H1 (cell line): Measurements from ENCODE around the gene LGALS1. TPM values are rescaled to one million over a fixed set of nuclear protein-coding genes. Genes with fewer than 3 reads are reported as not detected.

Experiments
- CTCF ChIA-PET: fragments of 300-600 bp; sonication (Branson Sonifier 250); formaldehyde crosslinking; loops from one replicate; lab custom pipeline; 2021; ENCODE audit not compliant: partially characterized antibody; lab: Charles Lee
- POLR2A ChIA-PET: fragments of 300-600 bp; sonication (Branson Sonifier 250); formaldehyde crosslinking; loops from one replicate; lab custom pipeline; 2021; ENCODE audit warnings: inconsistent platforms; ENCODE audit not compliant: partially characterized antibody; lab: Charles Lee
- DNase-seq, 2 experiments: peaks; one replicate each; pipeline versions ENCODE4 v3.0.0 to v3.0.0-alpha.2; 2010 to 2022; ENCODE audit warnings: low spot score in 2 of 2, low read depth in 1 of 2, mixed read lengths in 1 of 2
- FAIRE-seq: peaks from 2 replicates; lab custom pipeline; 2011; peaks lifted over from hg19 to GRCh38; lab: Jason Lieb, UNC
- H2AFZ ChIP-seq: 2 replicates; pipeline ENCODE4 v1.8.1; 2012; ENCODE audit warnings: low read length, inconsistent platforms
- H2AK5ac ChIP-seq: 2 replicates; pipeline ENCODE4 v1.6.1; 2013; ENCODE audit warnings: low read depth, low read length
- H2BK120ac ChIP-seq: replicated peaks from 2 replicates; pipeline ENCODE3; 2013; ENCODE audit warnings: low read depth, low read length, inconsistent platforms
- H2BK12ac ChIP-seq: 2 replicates; pipeline ENCODE4 v1.6.1; 2013; ENCODE audit warnings: low read depth, low read length
- H2BK15ac ChIP-seq: 2 replicates; pipeline ENCODE4 v1.6.1; 2013; ENCODE audit warnings: low read length
- H2BK20ac ChIP-seq: 2 replicates; pipeline ENCODE4 v1.6.1; 2013; ENCODE audit warnings: low read length
- H2BK5ac ChIP-seq: 2 replicates; pipeline ENCODE4 v1.6.1; 2013; ENCODE audit warnings: low read depth, low read length
- H3K14ac ChIP-seq: 2 replicates; pipeline ENCODE4 v1.6.1; 2013; ENCODE audit warnings: inconsistent platforms; ENCODE audit not compliant: insufficient read length
- H3K18ac ChIP-seq: 2 replicates; pipeline ENCODE4 v1.6.1; 2013; ENCODE audit warnings: low read length; ENCODE audit errors: extremely low read depth
- H3K23ac ChIP-seq: 2 replicates; pipeline ENCODE4 v1.6.1; 2013; ENCODE audit warnings: inconsistent platforms; ENCODE audit not compliant: insufficient read length
- H3K23me2 ChIP-seq: 2 replicates; pipeline ENCODE4 v1.6.1; 2013; ENCODE audit warnings: low read depth, low read length
- H3K27ac ChIP-seq: 2 replicates; pipeline ENCODE4 v1.6.1; 2011; ENCODE audit warnings: low read depth, low read length, inconsistent platforms
- H3K27me3 ChIP-seq, 4 experiments: replicated peaks in 1 of 4; 1 replicate in 1 of 4; 2 replicates in 3 of 4; pipeline versions ENCODE4 v1.6.1 to v1.8.1; 2011 to 2013; ENCODE audit warnings: low read length in 3 of 4, mild to moderate bottlenecking in 3 of 4, inconsistent platforms in 2 of 4, mixed read lengths in 2 of 4, moderate library complexity in 1 of 4; ENCODE audit not compliant: control insufficient read depth in 3 of 4, insufficient read depth in 3 of 4; ENCODE audit errors: extremely low read depth in 1 of 4
- H3K36me3 ChIP-seq, 4 experiments: 2 replicates each; pipeline versions ENCODE4 v1.6.1 to v1.8.1; 2011 to 2013; ENCODE audit warnings: mild to moderate bottlenecking in 4 of 4, low read length in 3 of 4, moderate library complexity in 2 of 4, control low read depth in 1 of 4, inconsistent platforms in 1 of 4; ENCODE audit not compliant: insufficient read depth in 4 of 4, control insufficient read depth in 2 of 4
- H3K4ac ChIP-seq: replicated peaks from 2 replicates; pipeline ENCODE3; 2013; ENCODE audit warnings: low read length, low read depth, mixed read lengths, inconsistent platforms; ENCODE audit not compliant: insufficient read length
- H3K4me1 ChIP-seq, 4 experiments: replicated peaks in 1 of 4; 1 replicate in 1 of 4; 2 replicates in 3 of 4; pipeline versions ENCODE4 v1.6.1 to v1.8.1; 2011 to 2013; ENCODE audit warnings: low read length in 3 of 4, inconsistent platforms in 2 of 4, mixed read lengths in 1 of 4; ENCODE audit not compliant: insufficient read depth in 4 of 4, control insufficient read depth in 3 of 4
- H3K4me2 ChIP-seq, 2 experiments: 2 replicates each; pipeline versions ENCODE4 v1.6.1 to v1.8.1; 2011 to 2013; ENCODE audit warnings: low read depth in 2 of 2, low read length in 2 of 2, control low read depth in 1 of 2, inconsistent platforms in 1 of 2, mild to moderate bottlenecking in 1 of 2; ENCODE audit not compliant: insufficient read depth in 1 of 2
- H3K4me3 ChIP-seq, 4 experiments: fragments of 200-600, 300-600 bp in 1 of 4; sonication (generic), shearing (Covaris generic), sonication (Bioruptor Twin) in 1 of 4; 2 replicates each; pipeline versions ENCODE4 v1.5.1 to v1.8.1; 2011 to 2016; ENCODE audit warnings: low read length in 4 of 4, low read depth in 3 of 4, control low read depth in 2 of 4, inconsistent platforms in 2 of 4, mild to moderate bottlenecking in 2 of 4, mixed read lengths in 1 of 4, moderate library complexity in 1 of 4; ENCODE audit not compliant: insufficient read depth in 2 of 4; ENCODE audit errors: extremely low read depth in 1 of 4
- H3K56ac ChIP-seq: replicated peaks from 2 replicates; pipeline ENCODE3; 2013; ENCODE audit warnings: low read depth, mild to moderate bottlenecking, mixed read lengths, low read length, inconsistent platforms; ENCODE audit not compliant: insufficient read length
- H3K79me1 ChIP-seq: 2 replicates; pipeline ENCODE4 v1.6.1; 2013; ENCODE audit warnings: low read depth, low read length, control low read depth
- H3K79me2 ChIP-seq, 2 experiments: 2 replicates each; pipeline versions ENCODE4 v1.6.1 to v1.8.1; 2012 to 2013; ENCODE audit warnings: low read length in 2 of 2, mild to moderate bottlenecking in 2 of 2, inconsistent platforms in 1 of 2; ENCODE audit not compliant: insufficient read depth in 2 of 2, control insufficient read depth in 1 of 2
- H3K9ac ChIP-seq, 4 experiments: replicated peaks in 1 of 4; 1 replicate in 1 of 4; 2 replicates in 3 of 4; pipeline versions ENCODE4 v1.6.1 to v1.8.1; 2011 to 2013; ENCODE audit warnings: low read depth in 3 of 4, low read length in 3 of 4, control low read depth in 2 of 4, mild to moderate bottlenecking in 2 of 4, moderate library complexity in 2 of 4, inconsistent platforms in 1 of 4; ENCODE audit errors: extremely low read depth in 1 of 4
- H3K9me3 ChIP-seq, 2 experiments: 2 replicates each; pipeline versions ENCODE4 v1.6.1 to v1.8.1; 2012 to 2013; ENCODE audit warnings: mild to moderate bottlenecking in 2 of 2, moderate library complexity in 2 of 2, control low read depth in 1 of 2, inconsistent platforms in 1 of 2, low read depth in 1 of 2, low read length in 1 of 2, mixed read lengths in 1 of 2; ENCODE audit not compliant: insufficient read depth in 2 of 2
- H4K20me1 ChIP-seq, 2 experiments: replicated peaks in 1 of 2; 2 replicates each; pipeline versions ENCODE3 to v1.8.1; 2011 to 2013; ENCODE audit warnings: inconsistent platforms in 2 of 2, low read length in 2 of 2, mild to moderate bottlenecking in 1 of 2; ENCODE audit not compliant: insufficient read depth in 2 of 2, control insufficient read depth in 1 of 2
- H4K5ac ChIP-seq: 2 replicates; pipeline ENCODE4 v1.6.1; 2013; ENCODE audit warnings: low read length, low read depth, mixed read lengths, inconsistent platforms; ENCODE audit not compliant: insufficient read length
- H4K8ac ChIP-seq: 2 replicates; pipeline ENCODE4 v1.8.0; 2013; ENCODE audit warnings: mild to moderate bottlenecking, moderate library complexity, low read length, inconsistent platforms; ENCODE audit not compliant: insufficient read depth; ENCODE audit errors: extremely low read depth
- H4K91ac ChIP-seq: replicated peaks from 2 replicates; pipeline ENCODE3; 2013; ENCODE audit warnings: low read length, mixed read lengths, inconsistent platforms; ENCODE audit not compliant: insufficient read length
- ASH2L ChIP-seq: fragments of 200-600, 300-600 bp; sonication (generic); IDR thresholded peaks from one replicate; pipeline ENCODE4 v1.7.1; 2017; ENCODE audit warnings: low read length
- FOSL1 ChIP-seq: IDR thresholded peaks from 2 replicates; pipeline ENCODE4 v1.6.1; 2011; ENCODE audit warnings: mild to moderate bottlenecking, low read depth, low read length, moderate library complexity; ENCODE audit not compliant: insufficient read depth
- GTF2F1 ChIP-seq: IDR thresholded peaks from 2 replicates; pipeline ENCODE4 v1.6.1; 2012; ENCODE audit warnings: low read depth, low read length, improper control_type of control experiment, borderline replicate concordance
- RXRA ChIP-seq: IDR thresholded peaks from 2 replicates; pipeline ENCODE4 v1.6.1; 2011; ENCODE audit warnings: low read depth, mild to moderate bottlenecking, low read length, moderate library complexity; ENCODE audit not compliant: insufficient read depth
- SAP30 ChIP-seq: fragments of 300-600 bp; sonication (generic); IDR thresholded peaks from 2 replicates; pipeline ENCODE4 v1.7.1; 2012; ENCODE audit warnings: low read length, moderate library complexity, mild to moderate bottlenecking, inconsistent platforms; ENCODE audit not compliant: insufficient read depth, insufficient replicate concordance
- SRF ChIP-seq: IDR thresholded peaks from 2 replicates; pipeline ENCODE4 v1.6.1; 2011; ENCODE audit warnings: mild to moderate bottlenecking, low read depth, low read length, moderate library complexity
- WGBS, 2 experiments: shearing (Covaris generic) in 1 of 2; methylation state at CpG; one replicate each; pipeline versions ENCODE4 v1.1.6 to v1.1.7; 2013 to 2015; ENCODE audit warnings: low lambda C conversion rate in 2 of 2, mixed read lengths in 2 of 2, inconsistent platforms in 1 of 2, low coverage in 1 of 2, missing lambda C conversion rate in 1 of 2; ENCODE audit not compliant: insufficient replicate concordance in 2 of 2, insufficient coverage in 1 of 2, insufficient read length in 1 of 2; ENCODE audit errors: extremely low coverage in 1 of 2, missing lambda C conversion rate in 1 of 2; 5-methylcytosine and 5-hydroxymethylcytosine counted together
- polyA plus RNA-seq, 7 experiments: library from polyadenylated mRNA; depleted of rRNA in 3 of 7; stranded (reverse) in 5 of 7; unstranded in 2 of 7; fragments of >200 nt in 5 of 7; fragments of 200-250 nt in 2 of 7; gene quantifications; 1 replicate in 5 of 7; 2 replicates in 1 of 7; 4 replicates in 1 of 7; pipeline versions ENCODE4 v1.2.1 to v1.2.3, GENCODE V29; 2011 to 2013; ENCODE audit warnings: missing spikeins in 2 of 7, mixed read lengths in 2 of 7
- total RNA-seq: library from RNA; stranded (reverse); fragmentation: NEBNext Ultra II Directional; extraction: Animal tissue kit (Norgen Biotek cat#: 25700); gene quantifications from 2 replicates; pipeline ENCODE4 v1.2.1, GENCODE V29; 2021

Gene LGALS1
- total and polyA plus RNA-seq, 2 of the 8 experiments (the other 6 are each of a cell fraction or from before 2014, with no cell fraction given): 12.0 to 92.4 TPM

- Histone ChIP-seq H3K4ac (no peak overlapping the region), H4K91ac (no peak overlapping the region), H2BK15ac (no peak overlapping the region), H3K4me3 (no peak overlapping the region), H3K9me3 (no peaks in the 10 kb centered on the region), H3K79me1 (0 out of 2 replicates have a peak, but pooled peaks cover 2% of the 10 kb centered on the region), H3K27ac (no peak overlapping the region), H4K5ac (no peak overlapping the region), H3K18ac (no peak overlapping the region), H3K79me2 (no peaks in the 10 kb centered on the region), H3K23me2 (no peaks in the 10 kb centered on the region), H3K27me3 (no peaks in the 10 kb centered on the region), H2BK20ac (no peak overlapping the region), H3K56ac (no peak overlapping the region), H3K4me2 (no peak overlapping the region), H2BK12ac (no peak overlapping the region), H2BK5ac (no peak overlapping the region), H2BK120ac (no peak overlapping the region), H4K20me1 (peaks cover 0 to 2% of the 10 kb centered on the region in 2 experiments), H4K8ac (no peak overlapping the region), H3K9ac (no peak overlapping the region), H3K4me1 (peaks cover 0 to 13% (median 7%) of the 10 kb centered on the region in 4 experiments; a peak in 6 of 7 replicates), H3K14ac (no peak overlapping the region), H3K36me3 (peaks cover 0 to 6% (median 2%) of the 10 kb centered on the region in 4 experiments; a peak in 3 of 8 replicates), H3K23ac (no peak overlapping the region), H2AK5ac (no peak overlapping the region), H2AFZ (no peak overlapping the region)
- WGBS, 2 experiments: 88% methylated on average over 8 of the region's 8 CpGs; no CpG with 5 or more reads in 1 of the 2 experiments
- DNase-seq: no peak
- POLR2A ChIA-PET: interaction anchor here (0.6 to 1.6 kb wide), 8 partner anchors 8 to 67 kb away, joined by 3 to 4 read pairs (median 3); partner anchors contain the start of gene NOL12
- CTCF ChIA-PET: interaction anchor here (0.8 to 11.1 kb wide), 5 partner anchors 9 to 67 kb away, joined by 3 to 140 read pairs (median 4); no protein-coding TSS in a partner anchor
- FAIRE-seq: no peak
- TF ChIP-seq SAP30: no peak
- no peak for TF ChIP-seq GTF2F1
- no peak for TF ChIP-seq SRF
- TF ChIP-seq ASH2L: no peak
- no peak for TF ChIP-seq RXRA
- no peak for TF ChIP-seq FOSL1
Observed at GRCh38 chr22:37628830-37629229, 46.6 kb upstream of the LGALS1 start.
